Activated naive CD8-positive, alpha-beta T cell treated with anti-CD3 and anti-CD28 coated beads, Interleukin-2, amount 50 U/mL, for 24 hours (primary cell): Measurements from ENCODE around the gene CITED4.

Experiments used
- ATAC-seq: fragments of 150-1000 bp; cut with Tn5 transposase; one replicate; pipeline ENCODE4 v1.10.0; 2021
- DNase-seq: peaks from one replicate; pipeline ENCODE4 v3.0.0; 2021
- H3K27ac Mint-ChIP-seq: one replicate; pipeline ENCODE4 v1.8.0; 2021; ENCODE audit warnings: mild to moderate bottlenecking, mixed read lengths
- H3K27me3 Mint-ChIP-seq: one replicate; pipeline ENCODE4 v1.8.0; 2021; ENCODE audit warnings: mixed read lengths
- H3K36me3 Mint-ChIP-seq: one replicate; pipeline ENCODE4 v1.8.0; 2021; ENCODE audit warnings: low read depth, mixed read lengths
- H3K4me1 Mint-ChIP-seq: one replicate; pipeline ENCODE4 v1.8.0; 2021; ENCODE audit warnings: mixed read lengths
- H3K4me3 Mint-ChIP-seq: one replicate; pipeline ENCODE4 v1.8.0; 2021; ENCODE audit warnings: mild to moderate bottlenecking, moderate library complexity, mixed read lengths
- H3K9me3 Mint-ChIP-seq: one replicate; pipeline ENCODE4 v1.8.0; 2021; ENCODE audit warnings: mixed read lengths

Gene CITED4

DNA sequence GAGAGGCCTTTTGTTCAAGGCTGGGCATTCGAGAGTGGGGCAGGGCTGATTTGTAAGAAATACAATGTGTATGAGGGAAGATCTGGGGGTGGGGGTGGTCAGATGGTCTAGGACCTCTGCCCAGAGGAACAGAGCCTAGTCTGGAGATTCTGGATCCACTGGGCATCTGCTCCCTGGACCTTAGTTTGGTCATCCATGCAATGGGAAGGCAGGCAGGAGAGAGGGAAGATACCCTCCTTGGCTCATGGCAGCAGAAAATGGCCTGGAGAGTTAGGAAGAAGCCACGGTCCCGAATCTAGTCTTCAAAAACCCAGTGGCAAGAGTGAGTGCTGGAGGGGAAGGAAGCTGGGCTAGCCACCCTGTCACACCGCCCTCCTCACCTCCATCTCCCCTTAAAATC, 38.8 kb downstream of the CITED4 start:
- no peak overlapping the region for H3K4me3 Mint-ChIP-seq
- DNase-seq = no peak
- peaks cover 20% of the 10 kb centered on the region for H3K4me1 Mint-ChIP-seq
- H3K27ac Mint-ChIP-seq = no peak overlapping the region
- H3K27me3 Mint-ChIP-seq = no peaks in the 10 kb centered on the region
- H3K9me3 Mint-ChIP-seq = no peaks in the 10 kb centered on the region
- no peak for ATAC-seq
- H3K36me3 Mint-ChIP-seq = no peaks in the 10 kb centered on the region

DNA sequence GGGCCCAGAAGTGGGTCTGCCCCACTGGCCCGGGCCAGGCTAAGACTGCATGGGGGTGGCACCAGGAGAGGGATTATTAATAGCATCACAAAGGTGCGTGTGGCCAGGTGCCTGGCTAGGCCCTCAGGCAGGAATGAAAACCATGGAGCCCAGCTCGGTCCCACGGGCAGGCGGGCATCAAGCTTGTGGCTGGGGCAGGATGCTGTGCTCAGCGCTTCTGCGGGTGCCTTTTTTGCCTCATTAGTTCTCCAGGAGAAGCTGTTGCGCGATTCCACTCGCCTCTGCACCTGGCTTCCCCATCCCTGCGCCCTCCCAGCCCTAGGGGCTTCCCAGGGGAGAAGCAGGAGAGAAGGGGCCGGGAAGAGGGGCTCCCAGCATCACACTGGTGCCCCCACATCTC, 39.3 kb downstream of the CITED4 start:
- Mint-ChIP-seq H3K4me3 (no peak overlapping the region), H3K36me3 (no peaks in the 10 kb centered on the region), H3K9me3 (no peaks in the 10 kb centered on the region), H3K27ac (no peak overlapping the region), H3K27me3 (no peaks in the 10 kb centered on the region), H3K4me1 (peaks cover 22% of the 10 kb centered on the region)
- no peak for DNase-seq
- ATAC-seq = no peak

DNA sequence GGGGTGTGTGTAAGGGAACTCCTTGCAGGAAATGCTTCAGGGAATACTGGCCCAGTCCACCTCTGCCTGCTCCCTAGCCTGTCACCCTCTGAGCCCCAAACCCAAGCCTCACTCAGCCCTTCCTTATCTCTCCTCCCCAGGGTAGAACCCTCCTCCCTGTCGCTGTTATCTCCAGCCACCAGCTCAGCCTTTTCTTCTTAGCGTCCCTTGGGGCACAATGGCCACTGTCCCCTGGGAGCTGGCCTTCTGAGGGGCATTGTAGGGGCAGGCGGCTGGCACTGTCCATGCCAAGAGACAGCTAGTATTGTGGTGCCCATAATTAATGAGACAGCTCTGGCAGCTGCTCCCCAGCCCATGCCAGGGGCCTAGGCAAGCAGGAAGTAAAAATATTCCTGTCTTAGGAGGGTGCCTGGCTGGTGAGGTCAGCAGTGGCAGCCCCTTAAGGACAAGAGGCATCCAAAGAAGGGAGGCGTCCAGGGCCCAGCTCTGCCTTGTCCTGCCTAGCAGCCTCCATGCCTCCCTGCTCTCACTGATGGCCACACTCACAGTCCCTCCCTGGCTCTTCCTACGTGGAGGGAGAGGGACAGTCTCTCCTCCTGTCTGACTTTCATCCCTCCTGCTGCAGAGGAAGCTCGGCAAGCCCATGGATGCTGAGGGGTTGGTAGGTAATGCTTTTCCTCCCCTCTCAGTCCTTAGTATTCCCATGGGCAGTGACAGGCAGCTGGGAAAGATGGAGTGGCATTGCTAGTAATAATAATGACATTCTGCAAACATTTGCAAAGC, 41.1 kb downstream of the CITED4 start:
- Mint-ChIP-seq H3K27me3 (peaks cover 3% of the 10 kb centered on the region), H3K4me3 (no peak overlapping the region), H3K36me3 (no peaks in the 10 kb centered on the region), H3K9me3 (no peaks in the 10 kb centered on the region), H3K4me1 (peaks cover 24% of the 10 kb centered on the region), H3K27ac (no peak overlapping the region)
- no peak for ATAC-seq
- DNase-seq = no peak

DNA sequence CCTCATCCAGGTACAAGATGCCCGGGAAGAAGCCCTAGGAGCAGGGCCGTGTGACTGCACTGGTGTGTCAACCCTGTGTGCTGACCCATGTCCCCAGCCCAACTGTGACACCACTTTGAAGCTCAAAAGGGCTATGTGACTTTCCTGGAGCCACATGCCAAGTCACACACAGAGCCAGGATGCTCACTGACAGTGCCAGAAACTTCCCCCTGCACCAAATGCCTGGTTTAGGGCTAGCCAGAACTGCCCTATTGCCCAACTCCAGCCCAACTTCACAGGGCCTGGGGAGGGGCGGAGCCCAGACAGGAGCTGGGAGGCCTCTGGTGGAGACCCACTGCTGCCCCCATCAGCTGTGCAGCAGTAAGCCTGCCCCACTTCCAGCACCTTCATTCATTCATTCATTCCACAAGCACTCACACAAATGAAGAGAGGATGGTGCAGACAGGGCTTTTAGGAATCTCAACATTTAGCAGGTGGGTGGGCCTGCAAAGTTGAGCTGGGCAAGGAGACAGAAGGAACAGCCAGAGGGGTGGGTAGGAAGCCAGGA, 41.8 kb downstream of the CITED4 start:
- ATAC-seq (no peak), DNase-seq (no peak)
- Mint-ChIP-seq H3K27ac (no peak overlapping the region), H3K36me3 (no peaks in the 10 kb centered on the region), H3K4me1 (peaks cover 16% of the 10 kb centered on the region), H3K9me3 (no peaks in the 10 kb centered on the region), H3K27me3 (peaks cover 3% of the 10 kb centered on the region), H3K4me3 (no peak overlapping the region)

DNA sequence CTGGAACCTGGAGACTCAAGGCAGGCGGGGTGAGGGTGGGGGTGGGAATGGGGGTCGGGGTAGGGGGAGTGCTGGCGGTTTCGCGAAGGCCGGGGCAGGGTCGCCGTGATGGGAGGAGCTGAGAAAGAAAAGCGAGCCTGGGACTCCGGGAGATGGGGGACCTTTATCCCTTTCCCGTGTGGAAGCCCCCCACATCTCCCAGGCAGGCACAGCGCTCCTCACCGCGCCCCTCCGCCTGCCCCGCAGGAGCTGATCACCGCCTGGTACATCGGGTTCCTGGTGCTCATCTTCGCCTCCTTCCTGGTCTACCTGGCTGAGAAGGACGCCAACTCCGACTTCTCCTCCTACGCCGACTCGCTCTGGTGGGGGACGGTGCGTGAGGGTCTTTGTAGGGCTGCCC, 43.1 kb downstream of the CITED4 start:
- H3K4me3 Mint-ChIP-seq = peak overlapping the region; percentile 60
- H3K27ac Mint-ChIP-seq = no peak overlapping the region
- DNase-seq (no peak), ATAC-seq (no peak)
- peaks cover 9% of the 10 kb centered on the region for H3K4me1 Mint-ChIP-seq
- H3K36me3 Mint-ChIP-seq = no peaks in the 10 kb centered on the region
- no peaks in the 10 kb centered on the region for H3K9me3 Mint-ChIP-seq
- H3K27me3 Mint-ChIP-seq = peaks cover 3% of the 10 kb centered on the region

DNA sequence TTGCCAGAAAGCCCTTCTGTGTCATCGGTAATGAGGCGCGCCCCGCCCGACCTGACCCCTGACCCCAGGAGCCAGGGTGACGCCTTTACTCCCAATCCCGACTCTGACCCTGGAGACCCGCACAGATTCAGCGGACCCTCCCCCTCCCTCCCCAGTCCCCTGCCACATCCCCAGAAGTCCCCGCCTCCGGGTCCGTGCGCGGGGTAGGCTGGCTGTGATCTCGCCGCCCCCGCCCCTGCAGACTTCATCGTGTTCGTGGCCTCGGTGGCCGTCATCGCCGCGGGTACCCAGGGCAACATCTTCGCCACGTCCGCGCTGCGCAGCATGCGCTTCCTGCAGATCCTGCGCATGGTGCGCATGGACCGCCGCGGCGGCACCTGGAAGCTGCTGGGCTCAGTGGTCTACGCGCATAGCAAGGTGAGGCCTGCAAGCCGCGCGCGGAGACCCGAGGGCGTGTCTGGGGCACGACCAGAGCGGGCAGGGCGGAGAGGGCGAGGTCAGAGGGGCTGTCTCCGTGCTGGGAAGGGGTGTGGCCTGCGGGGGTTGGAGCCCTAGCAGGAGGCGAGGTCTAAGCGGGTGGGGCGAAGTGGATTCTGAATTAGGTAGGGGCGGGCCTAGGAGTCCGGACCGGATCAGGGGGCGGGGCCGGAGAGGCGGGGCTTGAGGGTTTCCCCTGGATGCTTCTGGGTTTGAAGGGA, 43.8 kb downstream of the CITED4 start:
- DNase-seq = peak; percentile 87
- Mint-ChIP-seq H3K4me3 (peak overlapping the region; percentile 60), H3K9me3 (no peaks in the 10 kb centered on the region), H3K4me1 (peaks cover 9% of the 10 kb centered on the region), H3K27ac (no peak overlapping the region), H3K36me3 (no peaks in the 10 kb centered on the region), H3K27me3 (peaks cover 3% of the 10 kb centered on the region)
- ATAC-seq = peak; percentile 86

DNA sequence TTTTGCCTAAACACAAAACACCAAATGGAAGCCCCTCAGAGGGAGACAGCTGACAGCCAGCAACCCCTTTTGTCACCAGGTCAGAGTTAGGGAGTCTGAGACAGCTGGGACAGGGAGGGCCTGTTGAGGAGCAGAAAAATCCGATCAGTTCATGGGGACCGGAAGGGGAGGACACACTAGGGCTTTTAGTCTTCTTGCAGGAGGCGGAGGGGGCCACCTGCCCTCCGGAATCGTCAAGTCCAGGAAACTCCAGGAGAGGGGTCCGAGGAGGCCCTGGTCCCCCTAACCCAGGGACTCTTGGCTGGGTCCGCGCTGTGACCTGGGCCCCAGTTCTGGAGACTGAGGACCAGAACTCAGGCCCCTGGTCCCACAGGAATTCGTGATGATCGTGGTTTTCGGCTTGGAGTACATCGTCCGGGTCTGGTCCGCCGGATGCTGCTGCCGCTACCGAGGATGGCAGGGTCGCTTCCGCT, 44.3 kb downstream of the CITED4 start:
- Mint-ChIP-seq H3K27me3 (peaks cover 3% of the 10 kb centered on the region), H3K9me3 (no peaks in the 10 kb centered on the region), H3K27ac (no peak overlapping the region), H3K4me1 (peaks cover 9% of the 10 kb centered on the region), H3K4me3 (peak overlapping the region; percentile 60), H3K36me3 (no peaks in the 10 kb centered on the region)
- DNase-seq (no peak), ATAC-seq (peak; percentile 6)

DNA sequence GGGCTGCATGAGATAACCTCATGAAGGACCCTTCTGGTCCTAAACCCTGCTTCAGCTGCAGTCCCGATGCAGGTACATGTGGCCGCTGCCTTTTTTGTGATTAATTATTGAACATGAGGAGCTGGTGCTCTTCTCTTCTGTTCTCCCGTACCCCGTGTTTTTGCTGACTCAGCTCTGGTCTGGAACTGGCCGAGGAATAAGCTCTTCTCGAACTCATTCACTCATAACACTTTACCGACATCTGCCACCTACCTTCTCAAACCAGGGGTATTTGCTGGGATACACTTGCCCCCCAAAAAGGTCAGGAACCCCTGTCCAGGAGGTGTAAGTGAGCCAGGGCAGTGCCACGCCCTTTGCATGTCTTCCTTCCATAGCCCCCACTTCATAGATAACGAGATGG, 46.7 kb downstream of the CITED4 start:
- Mint-ChIP-seq H3K36me3 (no peaks in the 10 kb centered on the region), H3K27me3 (peaks cover 3% of the 10 kb centered on the region), H3K27ac (no peak overlapping the region), H3K4me3 (no peak overlapping the region), H3K4me1 (peaks cover 11% of the 10 kb centered on the region), H3K9me3 (no peaks in the 10 kb centered on the region)
- DNase-seq (no peak), ATAC-seq (no peak)
